ENCODE results near the gene HRK. TPM values are rescaled to one million over a fixed set of nuclear protein-coding genes. Genes with fewer than 3 reads are reported as not detected.

The HRK gene
- total and polyA plus RNA-seq, 10 of the 15 experiments (the other 5 are each of a cell fraction or from before 2014, with no cell fraction given), result not detected

DNA sequence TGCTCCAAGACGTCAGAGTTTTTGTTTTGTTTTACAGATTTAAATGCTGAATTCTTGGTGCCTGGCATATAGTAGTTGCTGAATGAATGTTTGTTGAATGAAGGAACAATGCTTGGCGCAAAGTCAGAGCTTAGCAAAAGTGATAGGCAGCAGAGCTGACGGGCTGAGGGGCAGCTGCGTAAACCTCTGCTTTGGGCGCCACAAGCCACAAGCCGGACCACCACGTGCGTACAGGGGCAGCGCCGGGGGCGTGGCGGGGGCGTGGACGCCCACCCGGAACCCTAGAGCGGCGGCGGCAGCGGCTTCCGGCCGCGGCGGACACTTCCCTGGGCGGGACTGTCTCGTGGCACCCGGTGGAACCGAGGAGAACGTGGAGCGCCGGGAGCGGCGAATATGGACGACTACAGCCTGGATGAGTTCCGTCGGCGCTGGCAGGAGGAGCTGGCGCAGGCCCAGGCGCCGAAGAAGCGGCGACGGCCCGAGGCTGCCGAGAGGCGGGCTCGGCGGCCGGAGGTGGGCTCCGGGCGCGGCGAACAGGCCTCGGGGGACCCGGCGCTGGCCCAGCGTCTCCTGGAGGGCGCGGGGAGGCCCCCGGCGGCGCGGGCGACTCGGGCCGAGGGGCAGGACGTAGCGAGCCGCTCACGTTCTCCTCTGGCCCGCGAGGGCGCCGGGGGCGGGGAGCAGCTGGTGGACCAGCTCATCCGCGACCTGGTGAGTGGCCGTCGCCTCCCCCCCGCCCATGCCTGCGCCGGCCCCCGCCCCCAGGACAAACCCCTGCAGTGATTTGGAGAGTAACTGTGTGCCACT, 29.6 kb upstream of the HRK start, which contains the start of gene FBXW8 (continued):
- TF ChIP-seq, protein P1, sequence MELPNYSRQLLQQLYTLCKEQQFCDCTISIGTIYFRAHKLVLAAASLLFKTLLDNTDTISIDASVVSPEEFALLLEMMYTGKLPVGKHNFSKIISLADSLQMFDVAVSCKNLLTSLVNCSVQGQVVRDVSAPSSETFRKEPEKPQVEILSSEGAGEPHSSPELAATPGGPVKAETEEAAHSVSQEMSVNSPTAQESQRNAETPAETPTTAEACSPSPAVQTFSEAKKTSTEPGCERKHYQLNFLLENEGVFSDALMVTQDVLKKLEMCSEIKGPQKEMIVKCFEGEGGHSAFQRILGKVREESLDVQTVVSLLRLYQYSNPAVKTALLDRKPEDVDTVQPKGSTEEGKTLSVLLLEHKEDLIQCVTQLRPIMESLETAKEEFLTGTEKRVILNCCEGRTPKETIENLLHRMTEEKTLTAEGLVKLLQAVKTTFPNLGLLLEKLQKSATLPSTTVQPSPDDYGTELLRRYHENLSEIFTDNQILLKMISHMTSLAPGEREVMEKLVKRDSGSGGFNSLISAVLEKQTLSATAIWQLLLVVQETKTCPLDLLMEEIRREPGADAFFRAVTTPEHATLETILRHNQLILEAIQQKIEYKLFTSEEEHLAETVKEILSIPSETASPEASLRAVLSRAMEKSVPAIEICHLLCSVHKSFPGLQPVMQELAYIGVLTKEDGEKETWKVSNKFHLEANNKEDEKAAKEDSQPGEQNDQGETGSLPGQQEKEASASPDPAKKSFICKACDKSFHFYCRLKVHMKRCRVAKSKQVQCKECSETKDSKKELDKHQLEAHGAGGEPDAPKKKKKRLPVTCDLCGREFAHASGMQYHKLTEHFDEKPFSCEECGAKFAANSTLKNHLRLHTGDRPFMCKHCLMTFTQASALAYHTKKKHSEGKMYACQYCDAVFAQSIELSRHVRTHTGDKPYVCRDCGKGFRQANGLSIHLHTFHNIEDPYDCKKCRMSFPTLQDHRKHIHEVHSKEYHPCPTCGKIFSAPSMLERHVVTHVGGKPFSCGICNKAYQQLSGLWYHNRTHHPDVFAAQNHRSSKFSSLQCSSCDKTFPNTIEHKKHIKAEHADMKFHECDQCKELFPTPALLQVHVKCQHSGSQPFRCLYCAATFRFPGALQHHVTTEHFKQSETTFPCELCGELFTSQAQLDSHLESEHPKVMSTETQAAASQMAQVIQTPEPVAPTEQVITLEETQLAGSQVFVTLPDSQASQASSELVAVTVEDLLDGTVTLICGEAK (IDR thresholded peaks at IDR 0.05; ENCODE audit: borderline replicate concordance), result peak; percentile 96
- TF ChIP-seq, protein P2, sequence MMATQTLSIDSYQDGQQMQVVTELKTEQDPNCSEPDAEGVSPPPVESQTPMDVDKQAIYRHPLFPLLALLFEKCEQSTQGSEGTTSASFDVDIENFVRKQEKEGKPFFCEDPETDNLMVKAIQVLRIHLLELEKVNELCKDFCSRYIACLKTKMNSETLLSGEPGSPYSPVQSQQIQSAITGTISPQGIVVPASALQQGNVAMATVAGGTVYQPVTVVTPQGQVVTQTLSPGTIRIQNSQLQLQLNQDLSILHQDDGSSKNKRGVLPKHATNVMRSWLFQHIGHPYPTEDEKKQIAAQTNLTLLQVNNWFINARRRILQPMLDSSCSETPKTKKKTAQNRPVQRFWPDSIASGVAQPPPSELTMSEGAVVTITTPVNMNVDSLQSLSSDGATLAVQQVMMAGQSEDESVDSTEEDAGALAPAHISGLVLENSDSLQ (IDR thresholded peaks at IDR 0.05), result peak; percentile 78
- TF ChIP-seq ASH2L (IDR thresholded peaks at IDR 0.05; ENCODE audit: borderline replicate concordance, low read depth) (peak; percentile 63; the same call in 1 of the 2 replicates), CREM (IDR thresholded peaks at IDR 0.05; ENCODE audit: low read depth) (no peak), SIN3A (IDR thresholded peaks at IDR 0.05; ENCODE audit: low read depth, low read length) (peak; percentile 73; the same call in 1 of the 2 replicates), PAX5 (IDR thresholded peaks at IDR 0.05; ENCODE audit: borderline replicate concordance, low read depth, low read length) (peak; percentile 45; the same call in 1 of the 2 replicates), ZNF622 (IDR thresholded peaks at IDR 0.05) (no peak), CBFB (IDR thresholded peaks at IDR 0.05; ENCODE audit: low read depth) (peak; percentile 31; the same call in 1 of the 2 replicates), SMARCA5 (IDR thresholded peaks at IDR 0.05) (0 out of 2 replicates have a peak, but pooled peaks have one; percentile 73), MEF2B (IDR thresholded peaks at IDR 0.05; ENCODE audit: partially characterized antibody, poor library complexity, severe bottlenecking) (peak; percentile 32), GABPA (IDR thresholded peaks at IDR 0.05; ENCODE audit: low read depth) (peak; percentile 93), HCFC1 (IDR thresholded peaks at IDR 0.05; ENCODE audit: low read length) (peak; percentile 67), HDAC2 (IDR thresholded peaks at IDR 0.05) (no peak), SMAD1 (IDR thresholded peaks at IDR 0.05; ENCODE audit: low read depth, partially characterized antibody) (no peak), IKZF2 (IDR thresholded peaks at IDR 0.05) (peak in 1 of 2 experiments; percentile 39; a peak in 2 of 4 replicates), BCL11A (IDR thresholded peaks at IDR 0.05; ENCODE audit: low read depth, low read length) (0 out of 2 replicates have a peak, but pooled peaks have one; percentile 7), NFYA (IDR thresholded peaks at IDR 0.05; ENCODE audit: borderline replicate concordance, low read depth, low read length) (no peak), LARP7 (IDR thresholded peaks at IDR 0.05) (peak; percentile 96), MXI1 (IDR thresholded peaks at IDR 0.05; ENCODE audit: low read depth, low read length) (peak; percentile 97), RB1 (IDR thresholded peaks at IDR 0.05; ENCODE audit: borderline replicate concordance) (no peak; the same call in 1 of the 2 replicates), POU2F2 (IDR thresholded peaks at IDR 0.05; ENCODE audit: borderline replicate concordance, low read depth, low read length) (peak; percentile 46; the same call in 1 of the 3 replicates)
- TF ChIP-seq, protein P3, sequence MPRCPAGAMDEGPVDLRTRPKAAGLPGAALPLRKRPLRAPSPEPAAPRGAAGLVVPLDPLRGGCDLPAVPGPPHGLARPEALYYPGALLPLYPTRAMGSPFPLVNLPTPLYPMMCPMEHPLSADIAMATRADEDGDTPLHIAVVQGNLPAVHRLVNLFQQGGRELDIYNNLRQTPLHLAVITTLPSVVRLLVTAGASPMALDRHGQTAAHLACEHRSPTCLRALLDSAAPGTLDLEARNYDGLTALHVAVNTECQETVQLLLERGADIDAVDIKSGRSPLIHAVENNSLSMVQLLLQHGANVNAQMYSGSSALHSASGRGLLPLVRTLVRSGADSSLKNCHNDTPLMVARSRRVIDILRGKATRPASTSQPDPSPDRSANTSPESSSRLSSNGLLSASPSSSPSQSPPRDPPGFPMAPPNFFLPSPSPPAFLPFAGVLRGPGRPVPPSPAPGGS (IDR thresholded peaks at IDR 0.05; ENCODE audit: borderline replicate concordance, insufficient read depth, low read depth, low read length, poor library complexity, severe bottlenecking), result no peak
- TF ChIP-seq, protein P4, sequence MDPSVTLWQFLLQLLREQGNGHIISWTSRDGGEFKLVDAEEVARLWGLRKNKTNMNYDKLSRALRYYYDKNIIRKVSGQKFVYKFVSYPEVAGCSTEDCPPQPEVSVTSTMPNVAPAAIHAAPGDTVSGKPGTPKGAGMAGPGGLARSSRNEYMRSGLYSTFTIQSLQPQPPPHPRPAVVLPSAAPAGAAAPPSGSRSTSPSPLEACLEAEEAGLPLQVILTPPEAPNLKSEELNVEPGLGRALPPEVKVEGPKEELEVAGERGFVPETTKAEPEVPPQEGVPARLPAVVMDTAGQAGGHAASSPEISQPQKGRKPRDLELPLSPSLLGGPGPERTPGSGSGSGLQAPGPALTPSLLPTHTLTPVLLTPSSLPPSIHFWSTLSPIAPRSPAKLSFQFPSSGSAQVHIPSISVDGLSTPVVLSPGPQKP (IDR thresholded peaks at IDR 0.05; ENCODE audit: low read depth, low read length), result peak; percentile 73

Measured in GM12878 (cell line).